Measurements from ENCODE around the gene MSI2. TPM values are rescaled to one million over a fixed set of nuclear protein-coding genes. Genes with fewer than 3 reads are reported as not detected.

MSI2 gene
- total and polyA plus RNA-seq, 9 of the 15 experiments (the other 6 are each of a cell fraction or from before 2014, with no cell fraction given): 4.6 to 61.8 (median 42.4) TPM

GRCh38 chr17:57669671-57670529, 413.6 kb downstream of the MSI2 start:
- Histone ChIP-seq H3K27me3 (ENCODE audit: control insufficient read depth in 2 of 2, insufficient read depth in 2 of 2, low read length in 2 of 2) (no peaks in the 10 kb centered on the region), H3K36me3 (ENCODE audit: control insufficient read depth, insufficient read depth, low read length) (no peaks in the 10 kb centered on the region), H4K20me1 (replicated peaks; ENCODE audit: control insufficient read depth, insufficient read depth, low read length) (0 out of 2 replicates have a peak, but pooled peaks cover 3% of the 10 kb centered on the region), H2AFZ (ENCODE audit: low read depth, low read length) (no peak overlapping the region), H3K27ac (ENCODE audit: extremely low read depth, low read depth, low read length) (no peak overlapping the region), H3K79me2 (ENCODE audit: control insufficient read depth, insufficient read depth, low read length) (no peaks in the 10 kb centered on the region), H3K9me1 (ENCODE audit: control insufficient read depth, insufficient read depth, low read length) (no peaks in the 10 kb centered on the region), H3K9me3 (replicated peaks; ENCODE audit: control insufficient read depth, insufficient read depth, low read depth, low read length) (no peaks in the 10 kb centered on the region), H3K4me3 (no peak overlapping the region), H3K4me2 (ENCODE audit: insufficient read depth, low read length) (no peak overlapping the region), H3K9ac (ENCODE audit: insufficient read depth in 1 of 2, low read depth in 2 of 2, low read length in 2 of 2) (no peak overlapping the region), H3K4me1 (replicated peaks in 1 of 2; ENCODE audit: control insufficient read depth in 2 of 2, insufficient read depth in 2 of 2, low read length in 2 of 2) (no peaks in the 10 kb centered on the region)
- DNase-seq (ENCODE audit: extremely low read depth in 1 of 4, low spot score in 3 of 4) (no peak), FAIRE-seq (no peak), ATAC-seq (no peak)
- BruUV-seq (replicated peaks): no TSS peak
- WGBS (ENCODE audit: insufficient coverage, low coverage, missing lambda C conversion rate): 82% methylated on average over 10 of the region's 10 CpGs
- ChIA-PET POLR2A (no interaction called here), CTCF (ENCODE audit: low intra/inter-chr PET ratio) (no interaction called here)
- TF ChIP-seq, protein P1, sequence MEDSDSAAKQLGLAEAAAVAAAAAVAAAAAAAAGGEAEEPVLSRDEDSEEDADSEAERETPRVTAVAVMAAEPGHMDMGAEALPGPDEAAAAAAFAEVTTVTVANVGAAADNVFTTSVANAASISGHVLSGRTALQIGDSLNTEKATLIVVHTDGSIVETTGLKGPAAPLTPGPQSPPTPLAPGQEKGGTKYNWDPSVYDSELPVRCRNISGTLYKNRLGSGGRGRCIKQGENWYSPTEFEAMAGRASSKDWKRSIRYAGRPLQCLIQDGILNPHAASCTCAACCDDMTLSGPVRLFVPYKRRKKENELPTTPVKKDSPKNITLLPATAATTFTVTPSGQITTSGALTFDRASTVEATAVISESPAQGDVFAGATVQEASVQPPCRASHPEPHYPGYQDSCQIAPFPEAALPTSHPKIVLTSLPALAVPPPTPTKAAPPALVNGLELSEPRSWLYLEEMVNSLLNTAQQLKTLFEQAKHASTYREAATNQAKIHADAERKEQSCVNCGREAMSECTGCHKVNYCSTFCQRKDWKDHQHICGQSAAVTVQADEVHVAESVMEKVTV (CRISPR knock-in tag; IDR thresholded peaks at IDR 0.05): no peak
- in situ Hi-C loops (cut with MboI): no loop called here
- intact Hi-C loops (cut with micrococcal nuclease): loop anchor here (2.0 to 5.0 kb wide), 4 partner anchors 71 to 543 kb away; no protein-coding TSS in a partner anchor

All from K562 (cell line).